IMR-90 (cell line): ENCODE measurements around the gene SIRT7. TPM values are rescaled to one million over a fixed set of nuclear protein-coding genes. Genes with fewer than 3 reads are reported as not detected.
A peak's percentile ranks its signal among the peaks of the same experiment; 100 is the strongest.

Source experiments
- ATAC-seq: fragments of 200-7000 bp; cut with Tn5 transposase; 2 replicates; pipeline ENCODE4 v1.9.1; 2020; ENCODE audit warnings: low read depth, mild to moderate bottlenecking, moderate library complexity
- Bru-seq: library from RNA; stranded (reverse); fragments of 400-500 nt; gene quantifications from one replicate; lab custom pipeline; 2021; lab: Mats Ljungman, UMichigan
- BruChase-seq, 2 experiments: library from RNA; stranded (reverse); fragments of 400-500 nt; gene quantifications; one replicate each; lab custom pipeline; 2021; lab: Mats Ljungman, UMichigan
- BruUV-seq: library from RNA; stranded (reverse); fragments of 400-500 nt; replicated peaks from 2 replicates; lab custom pipeline; 2021; lab: Mats Ljungman, UMichigan
- CTCF ChIA-PET: fragments of 300-600 bp; formaldehyde crosslinking; extraction: SDS; loops from one replicate; lab custom pipeline; 2021; ENCODE audit warnings: antibody characterized with exemption; lab: Yijun Ruan, JAX
- POLR2A ChIA-PET: fragments of 300-600 bp; sonication (Branson Sonifier 250); formaldehyde crosslinking; loops from one replicate; lab custom pipeline; 2022; ENCODE audit warnings: antibody characterized with exemption; ENCODE audit not compliant: unreplicated experiment; lab: Charles Lee
- DNase-seq: peaks from one replicate; pipeline ENCODE4 v3.0.0; 2013
- H2AFZ ChIP-seq: replicated peaks from 2 replicates; pipeline ENCODE3; 2013; ENCODE audit warnings: low read length, mild to moderate bottlenecking; ENCODE audit not compliant: poor library complexity
- H2AK5ac ChIP-seq: 2 replicates; pipeline ENCODE4 v1.6.1; 2013; ENCODE audit warnings: low read depth, low read length, inconsistent platforms
- H2AK9ac ChIP-seq: replicated peaks from 2 replicates; pipeline ENCODE3; 2013; ENCODE audit warnings: mild to moderate bottlenecking, low read depth, low read length, moderate library complexity; ENCODE audit not compliant: poor library complexity
- H2BK120ac ChIP-seq: 2 replicates; pipeline ENCODE4 v1.6.1; 2013; ENCODE audit warnings: low read depth, low read length, inconsistent platforms
- H2BK15ac ChIP-seq: 3 replicates; pipeline ENCODE4 v1.6.1; 2013; ENCODE audit warnings: low read depth, low read length, inconsistent platforms
- H2BK20ac ChIP-seq: 2 replicates; pipeline ENCODE4 v1.6.1; 2013; ENCODE audit warnings: low read depth, mild to moderate bottlenecking, inconsistent platforms, low read length, moderate library complexity
- H2BK5ac ChIP-seq: 2 replicates; pipeline ENCODE4 v1.6.1; 2013; ENCODE audit warnings: mild to moderate bottlenecking, low read depth, low read length, inconsistent platforms; ENCODE audit not compliant: poor library complexity, severe bottlenecking
- H3K14ac ChIP-seq: replicated peaks from 2 replicates; pipeline ENCODE4 v1.6.1; 2013; ENCODE audit warnings: low read depth, low read length, inconsistent platforms
- H3K18ac ChIP-seq: 2 replicates; pipeline ENCODE4 v1.6.1; 2013; ENCODE audit warnings: low read depth, low read length, control low read depth
- H3K23ac ChIP-seq: 2 replicates; pipeline ENCODE4 v1.6.1; 2013; ENCODE audit warnings: low read depth, low read length, inconsistent platforms
- H3K27ac ChIP-seq: 2 replicates; pipeline ENCODE4 v1.5.1; 2013; ENCODE audit warnings: mild to moderate bottlenecking, control low read depth, low read length; ENCODE audit not compliant: insufficient read depth
- H3K27me3 ChIP-seq: 2 replicates; pipeline ENCODE4 v1.6.1; 2013; ENCODE audit warnings: low read length; ENCODE audit not compliant: control insufficient read depth, insufficient read depth
- H3K36me3 ChIP-seq: 2 replicates; pipeline ENCODE4 v1.6.1; 2013; ENCODE audit warnings: low read length, mixed read lengths; ENCODE audit not compliant: control insufficient read depth, insufficient read depth
- H3K4ac ChIP-seq: 2 replicates; pipeline ENCODE4 v1.6.1; 2013; ENCODE audit warnings: low read depth, low read length, inconsistent platforms
- H3K4me1 ChIP-seq: 2 replicates; pipeline ENCODE4 v1.6.1; 2013; ENCODE audit warnings: low read length, mixed read lengths; ENCODE audit not compliant: control insufficient read depth, insufficient read depth
- H3K4me2 ChIP-seq: 2 replicates; pipeline ENCODE4 v1.6.1; 2013; ENCODE audit warnings: low read depth, mild to moderate bottlenecking, control low read depth, low read length, moderate library complexity
- H3K4me3 ChIP-seq: 2 replicates; pipeline ENCODE4 v1.5.1; 2013; ENCODE audit warnings: low read depth, mild to moderate bottlenecking, control low read depth, low read length, moderate library complexity; ENCODE audit not compliant: insufficient read depth
- H3K56ac ChIP-seq: 2 replicates; pipeline ENCODE4 v1.6.1; 2013; ENCODE audit warnings: low read length, inconsistent platforms; ENCODE audit not compliant: insufficient read depth; ENCODE audit errors: extremely low read depth
- H3K79me1 ChIP-seq, 2 experiments: 2 replicates each; pipeline ENCODE4 v1.6.1; 2013; ENCODE audit warnings: low read length in 2 of 2, inconsistent platforms in 1 of 2, low read depth in 1 of 2
- H3K9ac ChIP-seq: 2 replicates; pipeline ENCODE4 v1.6.1; 2013; ENCODE audit warnings: low read depth, low read length, control low read depth
- H3K9me1 ChIP-seq: 2 replicates; pipeline ENCODE4 v1.6.1; 2013; ENCODE audit warnings: low read length, inconsistent platforms; ENCODE audit not compliant: insufficient read depth
- H3K9me3 ChIP-seq: 2 replicates; pipeline ENCODE4 v1.6.1; 2013; ENCODE audit warnings: low read length; ENCODE audit not compliant: control insufficient read depth, insufficient read depth
- H4K20me1 ChIP-seq: 2 replicates; pipeline ENCODE4 v1.6.1; 2013; ENCODE audit warnings: low read length, inconsistent platforms; ENCODE audit not compliant: insufficient read depth
- H4K5ac ChIP-seq: 2 replicates; pipeline ENCODE4 v1.6.1; 2013; ENCODE audit warnings: mild to moderate bottlenecking, low read depth, low read length, control low read depth
- H4K8ac ChIP-seq, 2 experiments: 2 replicates each; pipeline ENCODE4 v1.6.1; 2013; ENCODE audit warnings: low read depth in 2 of 2, low read length in 2 of 2, control low read depth in 1 of 2, inconsistent platforms in 1 of 2
- H4K91ac ChIP-seq: 2 replicates; pipeline ENCODE4 v1.6.1; 2013; ENCODE audit warnings: low read depth, low read length, inconsistent platforms; ENCODE audit not compliant: insufficient read depth
- CEBPB ChIP-seq: IDR thresholded peaks from 2 replicates; pipeline ENCODE4 v1.6.1; 2012; ENCODE audit warnings: low read depth, low read length, improper control_type of control experiment
- CTCF ChIP-seq: conservative IDR thresholded peaks from 2 replicates; pipeline ENCODE4 v1.5.1; 2012; ENCODE audit warnings: mild to moderate bottlenecking, low read depth, low read length, improper control_type of control experiment
- ELK1 ChIP-seq: fragments of 150-350 bp; IDR thresholded peaks from 2 replicates; pipeline ENCODE4 v1.6.1; 2016; ENCODE audit warnings: low read depth, mild to moderate bottlenecking, low read length, moderate library complexity, borderline replicate concordance
- FOS ChIP-seq: fragments of 150-350 bp; IDR thresholded peaks from 2 replicates; pipeline ENCODE4 v1.6.1; 2016; ENCODE audit warnings: low read depth, low read length
- MXI1 ChIP-seq: IDR thresholded peaks from 2 replicates; pipeline ENCODE4 v1.6.1; 2012; ENCODE audit warnings: low read depth, mild to moderate bottlenecking, low read length, moderate library complexity, borderline replicate concordance
- POLR2A ChIP-seq: IDR thresholded peaks from 2 replicates; pipeline ENCODE4 v1.6.1; 2012; ENCODE audit warnings: mild to moderate bottlenecking, low read depth, low read length
- RCOR1 ChIP-seq: IDR thresholded peaks from 2 replicates; pipeline ENCODE4 v1.6.1; 2012; ENCODE audit warnings: mild to moderate bottlenecking, low read length, improper control_type of control experiment; ENCODE audit not compliant: insufficient replicate concordance
- USF2 ChIP-seq: fragments of 150-350 bp; IDR thresholded peaks from 2 replicates; pipeline ENCODE4 v1.6.1; 2017; ENCODE audit warnings: mild to moderate bottlenecking, antibody characterized with exemption, low read length, low read depth
- WGBS, 2 experiments: methylation state at CpG; one replicate each; pipeline versions ENCODE4 v1.1.5 to v1.1.7; 2013; ENCODE audit warnings: missing lambda C conversion rate in 2 of 2; ENCODE audit not compliant: insufficient read length in 1 of 2; ENCODE audit errors: extremely low coverage in 2 of 2; 5-methylcytosine and 5-hydroxymethylcytosine counted together
- dilution Hi-C: fragments of 300-500 bp; cut with HindIII; formaldehyde crosslinking; loops from one replicate; pipeline ENCODE4 v1.14.3; 2018; ENCODE audit warnings: low sequenced_read_pairs; ENCODE audit not compliant: unreplicated experiment
- in situ Hi-C: fragments of 300-500 bp; cut with MboI; formaldehyde crosslinking; loops from 3 replicates; pipeline ENCODE4 v1.14.3; 2019; ENCODE audit warnings: low sequenced_read_pairs, inconsistent platforms, mixed read lengths
- intact Hi-C: fragments of 100-400 bp; cut with micrococcal nuclease; formaldehyde crosslinking; loops from 2 replicates; pipeline ENCODE4 v1.10.0; 2022
- long read RNA-seq: library from polyadenylated mRNA; unstranded; transcript quantifications from one replicate; pipeline ENCODE4 v2.0.0, GENCODE V29; 2021; ENCODE audit not compliant: unreplicated experiment
- polyA plus RNA-seq, 3 experiments: library from polyadenylated mRNA; depleted of rRNA; stranded (reverse); fragments of >200 nt; gene quantifications; 2 replicates each; pipeline ENCODE4 v1.2.3, GENCODE V29; 2012; ENCODE audit warnings: low replicate concordance in 1 of 3
- total RNA-seq: library from RNA; depleted of rRNA; stranded (reverse); fragments of >200 nt; gene quantifications from 2 replicates; pipeline ENCODE4 v1.2.3, GENCODE V29; 2012; rRNA removed

Gene SIRT7
- total RNA-seq (13.9 and 14.5 TPM in 2 replicates), polyA plus RNA-seq (2012; rRNA removed) (19.8 and 20.5 TPM in 2 replicates), Bru-seq, nascent RNA (percentile 72 among the genes with signal in this experiment), BruChase-seq, experiment 1, labeled RNA remaining after a 6-hour chase (percentile 74 among the genes with signal in this experiment), BruChase-seq, experiment 2, labeled RNA remaining after a 2-hour chase (percentile 79 among the genes with signal in this experiment)
- 8.3 and 10.9 TPM in 2 replicates for polyA plus RNA-seq (2012; cell fraction: cytosol; rRNA removed)
- polyA plus RNA-seq (2012; cell fraction: nucleus; rRNA removed; ENCODE audit: low replicate concordance), result 74.8 and 246 TPM in 2 replicates
- long read RNA-seq, transcript SIRT7-201 (10 exons, 1,743 nt), result major isoform, 8 of 37 reads
- long read RNA-seq, partial matches to known transcripts, result 11 of 37 reads
- long read RNA-seq, other reads (novel, unspliced or antisense), result 17 of 37 reads

GRCh38 chr17:81917565-81918332 lies at the start of gene SIRT7:
Gene SIRT7, minus strand, starts transcription at chr17:81918176. Its CDS starts 45 bp downstream, at chr17:81918131.
- H4K5ac ChIP-seq, result no peak within 1 kb of the TSS
- WGBS, 2 experiments, result 0% methylated on average over 62 of the region's 94 CpGs; no CpG with 5 or more reads in 1 of the 2 experiments
- no peaks in the 10 kb centered on the region for H3K9me3 ChIP-seq
- no peak within 1 kb of the TSS for H2BK20ac ChIP-seq
- no peak within 1 kb of the TSS for H3K18ac ChIP-seq
- intact Hi-C loops, result no loop called here
- peak; percentile 84 for ATAC-seq
- peak within 1 kb of the TSS; percentile 91 for H2AFZ ChIP-seq
- H3K14ac ChIP-seq, result peak within 1 kb of the TSS; percentile 13; the same call in 1 of the 2 replicates
- H2AK5ac ChIP-seq, result peak within 1 kb of the TSS; percentile 78
- H2AK9ac ChIP-seq, result peak within 1 kb of the TSS; percentile 93
- peaks cover 18 to 78% of the 10 kb centered on the region in 2 experiments for H3K79me1 ChIP-seq
- DNase-seq, result peak; percentile 58
- H3K9me1 ChIP-seq, result peaks cover 21% of the 10 kb centered on the region
- H3K4me2 ChIP-seq, result peak within 1 kb of the TSS; percentile 95
- H4K20me1 ChIP-seq, result peaks cover 68% of the 10 kb centered on the region
- POLR2A ChIA-PET, result no interaction called here
- in situ Hi-C loops, result no loop called here
- H3K4me3 ChIP-seq, result peak within 1 kb of the TSS; percentile 98
- peaks cover 18% of the 10 kb centered on the region for H3K4me1 ChIP-seq
- no peak within 1 kb of the TSS for H4K91ac ChIP-seq
- peak within 1 kb of the TSS; percentile 39; the same call in 1 of the 2 replicates for H3K27ac ChIP-seq
- H3K23ac ChIP-seq, result peak within 1 kb of the TSS; percentile 86
- dilution Hi-C loops, result no loop called here
- H4K8ac ChIP-seq, result peak within 1 kb of the TSS in 1 of 2 experiments; percentile 17; a peak in 1 of 4 replicates
- peak within 1 kb of the TSS; percentile 86 for H3K9ac ChIP-seq
- H3K4ac ChIP-seq, result peak within 1 kb of the TSS; percentile 39; the same call in 1 of the 2 replicates
- TF ChIP-seq CTCF, result no peak
- TF ChIP-seq ELK1, result no peak
- TF ChIP-seq USF2, result no peak
- TF ChIP-seq POLR2A, result no peak
- TF ChIP-seq FOS, result no peak
- TF ChIP-seq RCOR1, result no peak
- TF ChIP-seq MXI1, result no peak
- TF ChIP-seq CEBPB, result no peak
- H2BK5ac ChIP-seq, result peak within 1 kb of the TSS; percentile 63
- H3K36me3 ChIP-seq, result peaks cover 64% of the 10 kb centered on the region
- 0 out of 2 replicates have a peak within 1 kb of the TSS, but pooled peaks have one; percentile 17 for H3K56ac ChIP-seq
- no TSS peak for BruUV-seq
- CTCF ChIA-PET, result no interaction called here
- H2BK120ac ChIP-seq, result no peak within 1 kb of the TSS
- no peak within 1 kb of the TSS for H2BK15ac ChIP-seq
- H3K27me3 ChIP-seq, result no peaks in the 10 kb centered on the region
